HEK293 (cell line): ENCODE data around the gene WARS2.

ENCODE experiments used
- CTCF ChIP-seq: fragments of 450-650 bp; formaldehyde crosslinking; IDR thresholded peaks from 2 replicates; pipeline ENCODE4 v1.5.1; 2016; ENCODE audit warnings: missing biosample characterization, missing genetic modification characterization
- ELK4 ChIP-seq: IDR thresholded peaks from 2 replicates; pipeline ENCODE4 v1.6.1; 2011; ENCODE audit warnings: mild to moderate bottlenecking, low read depth, low read length, borderline replicate concordance
- HOXC10 ChIP-seq: sonication (generic); formaldehyde crosslinking; IDR thresholded peaks from 2 replicates; pipeline ENCODE4 v1.8.1; 2023; ENCODE audit warnings: mild to moderate bottlenecking, missing genetic modification reagents
- KLF8 ChIP-seq: fragments of 450-650 bp; formaldehyde crosslinking; IDR thresholded peaks from 2 replicates; pipeline ENCODE4 v1.5.1; 2016; ENCODE audit warnings: missing biosample characterization, missing genetic modification characterization
- ZNF248 ChIP-seq: fragments of 450-650 bp; formaldehyde crosslinking; IDR thresholded peaks from 2 replicates; pipeline ENCODE4 v1.5.1; 2017; ENCODE audit warnings: missing biosample characterization, missing genetic modification characterization
- ZNF549 ChIP-seq: fragments of 450-650 bp; IDR thresholded peaks from 2 replicates; pipeline ENCODE4 v1.5.1; 2018; ENCODE audit warnings: missing biosample characterization, missing genetic modification characterization, mild to moderate bottlenecking, inconsistent platforms, moderate library complexity

- no peak for TF ChIP-seq HOXC10 (CRISPR knock-in tag)
- TF ChIP-seq ELK4: no peak
- TF ChIP-seq CTCF (tag by site-specific recombination): no peak
- TF ChIP-seq ZNF248 (tag by site-specific recombination): no peak
- TF ChIP-seq KLF8: no peak
- TF ChIP-seq ZNF549 (tag by site-specific recombination): no peak
Observed at GRCh38 chr1:118982266-118982665, 158.2 kb downstream of the WARS2 start.
